Hindlimb muscle (tissue), 1 donor: ENCODE data around the gene CXorf49B. TPM values are rescaled to one million over a fixed set of nuclear protein-coding genes. Genes with fewer than 3 reads are reported as not detected.

Source experiments
- polyA plus RNA-seq: library from polyadenylated mRNA; unstranded; fragments of 120-200 nt; gene quantifications from one replicate; pipeline ENCODE4 v1.2.1, GENCODE V29; 2013; ENCODE audit not compliant: insufficient read length

The CXorf49B gene
- polyA plus RNA-seq, 1 donor, result not detected

Other genes starting within 250 kb of the CXorf49B start
- 145 TPM for gene OGT, start 230.2 kb upstream of the CXorf49B start, polyA plus RNA-seq
- 2.1 TPM for gene GCNA, start 184.9 kb upstream of the CXorf49B start, polyA plus RNA-seq
- 0.32 TPM for gene CXCR3, start 144.8 kb upstream of the CXorf49B start, polyA plus RNA-seq
- gene CXorf49, start 45.1 kb upstream of the CXorf49B start, polyA plus RNA-seq, result not detected
- gene NHSL2, start 147.5 kb downstream of the CXorf49B start, polyA plus RNA-seq, result 8.2 TPM